ENCODE data around the gene KRT23. TPM values are rescaled to one million over a fixed set of nuclear protein-coding genes. Genes with fewer than 3 reads are reported as not detected.

The KRT23 gene
- total and polyA plus RNA-seq, 10 of the 15 experiments (the other 5 are each of a cell fraction or from before 2014, with no cell fraction given) = not detected

GRCh38 chr17:40915199-40915661, 22.2 kb downstream of the KRT23 start:
- ChIA-PET RAD21 (ENCODE audit: unreplicated experiment) (interaction anchor here (0.8 to 1.4 kb wide), 3 partner anchors 13 to 748 kb away, joined by 3 to 4 read pairs (median 4); no protein-coding TSS in a partner anchor), CTCF (interaction anchor here (0.8 to 1.8 kb wide), 4 partner anchors 138 to 748 kb away, joined by 3 to 5 read pairs (median 4); no protein-coding TSS in a partner anchor), POLR2A (no interaction called here), SMC1A (ENCODE audit: uncharacterized antibody, unreplicated experiment) (interaction anchor here (0.9 to 1.2 kb wide), 4 partner anchors 9 to 760 kb away, joined by 3 read pairs; no protein-coding TSS in a partner anchor)
- Histone ChIP-seq H3K4me2 (ENCODE audit: control insufficient read depth, insufficient read depth) (0 out of 2 replicates have a peak overlapping the region, but pooled peaks have one; percentile 33), H3K4me3 (no peak overlapping the region), H4K20me1 (ENCODE audit: control insufficient read depth, insufficient read depth) (no peaks in the 10 kb centered on the region), H3K4me1 (ENCODE audit: control insufficient read depth, insufficient read depth, low read length) (peaks cover 14% of the 10 kb centered on the region; the same call in 1 of the 2 replicates), H3K27me3 (replicated peaks in 1 of 2; ENCODE audit: control insufficient read depth in 2 of 2, insufficient read depth in 2 of 2, low read length in 1 of 2) (0 out of 4 replicates have a peak, but pooled peaks cover 0 to 4% of the 10 kb centered on the region in 2 experiments), H3K9ac (ENCODE audit: control insufficient read depth, insufficient read depth, low read length) (no peak overlapping the region), H3K9me3 (replicated peaks; ENCODE audit: control insufficient read depth, insufficient read depth, low read length) (no peaks in the 10 kb centered on the region), H3K27ac (ENCODE audit: control insufficient read depth, insufficient read depth) (no peak overlapping the region), H3K36me3 (ENCODE audit: control insufficient read depth in 2 of 2, insufficient read depth in 2 of 2, low read length in 1 of 2) (no peaks in the 10 kb centered on the region), H2AFZ (ENCODE audit: control insufficient read depth, low read depth, low read length) (no peak overlapping the region), H3K79me2 (ENCODE audit: control insufficient read depth, insufficient read depth, low read length) (no peaks in the 10 kb centered on the region)
- in situ Hi-C loops (cut with MboI) = no loop called here
- FAIRE-seq = no peak
- intact Hi-C loops (cut with micrococcal nuclease; ENCODE audit: unreplicated experiment) = no loop called here
- BruUV-seq (replicated peaks) = no TSS peak
- 0% methylated on average over 3 of the region's 3 CpGs for WGBS (ENCODE audit: insufficient coverage, insufficient replicate concordance, low lambda C conversion rate, missing lambda C conversion rate)
- peak; percentile 13 for DNase-seq (ENCODE audit: low read depth, low spot score)
- ATAC-seq = peak; percentile 88
- TF ChIP-seq CHD2 (IDR thresholded peaks at IDR 0.05; ENCODE audit: borderline replicate concordance, low read depth, low read length) (no peak), YY1 (IDR thresholded peaks at IDR 0.05; ENCODE audit: low read depth, low read length) (no peak), EZH2 (IDR thresholded peaks at IDR 0.05; ENCODE audit: borderline replicate concordance, control insufficient read depth, low read depth, low read length) (no peak), PRDM15 (CRISPR knock-in tag; IDR thresholded peaks at IDR 0.05) (no peak), CBFB (IDR thresholded peaks at IDR 0.05; ENCODE audit: low read depth) (0 out of 2 replicates have a peak, but pooled peaks have one; percentile 15), WRNIP1 (IDR thresholded peaks at IDR 0.05; ENCODE audit: borderline replicate concordance, low read depth, low read length) (no peak), STAT1 (conservative IDR thresholded peaks at IDR 0.05) (no peak), POLR2A (IDR thresholded peaks at IDR 0.05; ENCODE audit: low read depth, low read length) (no peak), POU2F2 (IDR thresholded peaks at IDR 0.05; ENCODE audit: borderline replicate concordance, low read depth, low read length) (no peak), CBX5 (IDR thresholded peaks at IDR 0.05; ENCODE audit: low read depth) (no peak), EGR1 (IDR thresholded peaks at IDR 0.05; ENCODE audit: borderline replicate concordance in 1 of 2, low read depth in 2 of 2, low read length in 2 of 2) (no peak), SMAD1 (IDR thresholded peaks at IDR 0.05; ENCODE audit: low read depth, partially characterized antibody) (no peak), CHD4 (IDR thresholded peaks at IDR 0.05) (no peak), TARDBP (IDR thresholded peaks at IDR 0.05; ENCODE audit: borderline replicate concordance) (no peak), GATAD2B (conservative IDR thresholded peaks at IDR 0.05; ENCODE audit: low read depth) (no peak), KDM1A (IDR thresholded peaks at IDR 0.05; ENCODE audit: borderline replicate concordance) (no peak), ASH2L (IDR thresholded peaks at IDR 0.05; ENCODE audit: borderline replicate concordance, low read depth) (no peak), TAF1 (IDR thresholded peaks at IDR 0.05; ENCODE audit: borderline replicate concordance, low read depth, low read length) (no peak), RBBP5 (conservative IDR thresholded peaks at IDR 0.05) (no peak), SMARCA5 (IDR thresholded peaks at IDR 0.05) (no peak), YBX1 (IDR thresholded peaks at IDR 0.05) (no peak), STAT3 (IDR thresholded peaks at IDR 0.05; ENCODE audit: low read depth, low read length) (no peak), TCF3 (IDR thresholded peaks at IDR 0.05; ENCODE audit: borderline replicate concordance, insufficient read depth, low read depth, low read length) (no peak), ZSCAN29 (IDR thresholded peaks at IDR 0.05) (no peak), FOXM1 (IDR thresholded peaks at IDR 0.05; ENCODE audit: low read depth, low read length) (peak; percentile 95; the same call in 1 of the 2 replicates), BMI1 (IDR thresholded peaks at IDR 0.05; ENCODE audit: borderline replicate concordance) (no peak; the same call in 1 of the 2 replicates)

Data from GM12878 (cell line).